Measurements from ENCODE around the gene TUT1.
A peak's percentile ranks its signal among the peaks of the same experiment; 100 is the strongest.
"Not testable (repeated sequence)": the region's sequence is repeated elsewhere in the genome, so short reads cannot be mapped to it uniquely, and the experiment has no call there.

TUT1 gene

DNA sequence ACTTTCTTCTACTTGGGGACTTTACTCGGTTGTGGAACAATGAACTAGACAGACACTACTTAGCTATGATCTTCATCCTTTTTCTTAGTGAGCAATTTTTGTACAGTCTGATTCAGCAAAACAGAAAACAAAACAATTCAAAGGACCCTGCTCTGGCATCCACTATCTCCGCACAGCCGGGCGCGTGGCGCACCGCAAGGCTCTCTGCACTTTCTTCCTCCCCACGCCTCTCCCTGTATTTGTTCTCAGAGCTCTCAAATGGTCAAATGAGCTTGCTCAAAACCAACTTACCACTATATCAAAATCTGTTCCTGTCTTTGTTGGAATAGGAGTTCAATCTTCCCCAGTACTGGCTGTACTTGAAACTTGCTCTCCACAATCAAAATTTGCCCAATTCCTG, 25.1 kb downstream of the TUT1 start:
- Histone ChIP-seq H3K27ac (ENCODE audit: low read length) (no peak overlapping the region), H3K27me3 (ENCODE audit: control insufficient read depth in 1 of 2, insufficient read depth in 2 of 2, low read length in 2 of 2) (no peaks in the 10 kb centered on the region), H3K4me3 (ENCODE audit: low read length in 2 of 2) (no peak overlapping the region), H3K36me3 (ENCODE audit: control insufficient read depth in 2 of 2, insufficient read depth in 2 of 2, low read length in 2 of 2) (peaks cover 43 to 47% of the 10 kb centered on the region in 2 donors), H3K4me1 (ENCODE audit: control insufficient read depth, insufficient read depth, low read length) (no peaks in the 10 kb centered on the region), H3K9me3 (ENCODE audit: control insufficient read depth in 2 of 2, low read length in 2 of 2) (no peaks in the 10 kb centered on the region), H3K9ac (ENCODE audit: low read length in 2 of 2) (no peak overlapping the region)

DNA sequence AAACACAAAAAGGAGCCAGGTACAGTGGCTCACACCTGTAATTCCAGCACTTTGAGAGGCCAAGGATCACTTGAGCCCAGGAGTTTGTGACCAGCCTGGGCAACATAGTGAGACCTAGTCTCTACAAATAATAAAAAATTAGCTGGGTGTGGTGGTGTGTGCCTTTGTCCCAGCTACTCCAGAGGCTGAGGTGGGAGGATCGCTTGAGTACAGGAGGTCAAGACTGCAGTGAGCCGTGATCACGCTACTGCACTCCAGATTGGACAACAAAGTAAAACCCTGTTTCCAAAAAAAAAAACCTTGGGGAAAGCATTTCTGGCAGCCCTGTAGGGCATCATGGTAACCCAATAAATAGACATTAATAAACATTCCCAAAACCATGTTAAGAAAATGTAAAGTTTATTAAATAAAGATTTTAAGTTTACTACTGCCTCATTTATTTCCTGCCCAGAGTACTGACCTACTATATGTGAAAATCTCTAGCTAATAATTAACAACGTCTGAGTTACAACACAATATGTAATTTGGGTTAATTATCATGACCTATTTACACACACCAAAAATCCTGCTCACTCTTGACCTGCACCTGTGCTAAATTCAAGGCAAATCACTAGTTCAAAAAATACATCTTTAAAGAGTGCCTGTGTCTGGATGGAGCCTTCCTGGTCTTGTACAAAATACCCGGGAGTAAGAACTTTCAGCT, 26.1 kb downstream of the TUT1 start:
- Histone ChIP-seq H3K9ac (ENCODE audit: low read length in 2 of 2) (no peak overlapping the region), H3K36me3 (ENCODE audit: control insufficient read depth in 2 of 2, insufficient read depth in 2 of 2, low read length in 2 of 2) (peaks cover 34 to 38% of the 10 kb centered on the region in 2 donors), H3K9me3 (ENCODE audit: control insufficient read depth in 2 of 2, low read length in 2 of 2) (no peaks in the 10 kb centered on the region), H3K4me3 (ENCODE audit: low read length in 2 of 2) (no peak overlapping the region), H3K27me3 (ENCODE audit: control insufficient read depth in 1 of 2, insufficient read depth in 2 of 2, low read length in 2 of 2) (no peaks in the 10 kb centered on the region), H3K27ac (ENCODE audit: low read length) (no peak overlapping the region), H3K4me1 (ENCODE audit: control insufficient read depth, insufficient read depth, low read length) (peaks cover 8% of the 10 kb centered on the region)

DNA sequence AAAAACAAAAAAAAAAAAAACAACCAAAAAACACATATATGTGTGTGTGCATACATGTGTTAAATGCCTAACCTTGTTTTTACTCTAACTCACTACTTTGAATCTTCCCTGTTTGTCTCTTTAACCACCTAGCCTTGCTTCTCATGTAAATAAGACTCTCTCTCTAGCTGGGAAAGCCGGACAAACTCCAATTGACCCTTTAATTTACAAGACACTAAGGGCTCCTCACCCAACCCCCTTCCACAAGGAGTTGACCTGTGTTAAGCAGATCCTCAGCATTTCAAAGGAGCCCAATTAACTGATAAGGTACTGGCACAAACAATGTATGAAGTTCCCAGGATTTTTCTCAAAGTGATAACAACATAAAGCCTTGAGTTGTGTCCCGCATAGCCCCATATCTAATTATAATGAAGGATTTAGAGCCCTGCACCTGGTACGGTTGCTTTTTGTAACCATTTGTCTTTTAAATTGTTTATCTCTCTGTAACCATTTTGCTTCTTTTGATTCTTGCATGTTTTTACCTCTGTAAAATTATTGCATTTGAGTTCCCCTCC, 29.6 kb downstream of the TUT1 start:
- H3K36me3 ChIP-seq (ENCODE audit: control insufficient read depth in 2 of 2, insufficient read depth in 2 of 2, low read length in 2 of 2): peaks cover 31 to 38% of the 10 kb centered on the region in 2 donors
- H3K4me3 ChIP-seq (ENCODE audit: low read length in 2 of 2); H3K27me3 ChIP-seq (ENCODE audit: control insufficient read depth in 1 of 2, insufficient read depth in 2 of 2, low read length in 2 of 2); H3K9ac ChIP-seq (ENCODE audit: low read length in 2 of 2); H3K9me3 ChIP-seq (ENCODE audit: control insufficient read depth in 2 of 2, low read length in 2 of 2); H3K27ac ChIP-seq (ENCODE audit: low read length): not testable (repeated sequence)
- peaks cover 25% of the 10 kb centered on the region for H3K4me1 ChIP-seq (ENCODE audit: control insufficient read depth, insufficient read depth, low read length)

DNA sequence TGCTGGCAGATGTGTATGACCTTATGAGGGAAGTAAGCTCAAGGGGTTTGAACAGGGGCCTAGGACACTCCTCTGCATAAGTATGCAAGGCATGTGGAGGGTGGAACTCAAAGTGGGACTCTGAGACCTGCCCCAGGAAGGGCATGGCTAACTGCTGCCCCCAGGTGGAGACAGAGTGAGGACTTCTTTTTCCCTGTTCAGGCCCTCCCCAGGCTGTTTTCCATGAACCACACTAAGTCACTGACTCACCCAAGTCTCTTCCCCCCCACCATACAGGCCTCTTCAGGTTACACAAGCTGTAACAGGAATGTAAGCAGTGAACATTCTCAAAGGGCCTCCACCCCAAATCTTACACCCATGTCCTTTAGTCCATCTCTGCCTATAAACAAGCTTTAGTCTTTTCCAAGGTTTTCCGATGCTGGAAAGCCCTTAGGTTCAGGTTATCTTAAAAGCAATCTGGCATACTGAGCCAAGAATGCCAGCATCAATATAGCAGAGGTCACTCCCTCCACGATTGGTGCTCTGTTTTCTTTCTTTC, 30.7 kb downstream of the TUT1 start:
- peak overlapping the region in 1 of 2 donors; percentile 68 for H3K9ac ChIP-seq (ENCODE audit: low read length in 2 of 2)
- peaks cover 28 to 29% of the 10 kb centered on the region in 2 donors for H3K36me3 ChIP-seq (ENCODE audit: control insufficient read depth in 2 of 2, insufficient read depth in 2 of 2, low read length in 2 of 2)
- peak overlapping the region in 1 of 2 donors; percentile 29 for H3K4me3 ChIP-seq (ENCODE audit: low read length in 2 of 2)
- H3K27ac ChIP-seq (ENCODE audit: low read length): peak overlapping the region; percentile 71
- peaks cover 36% of the 10 kb centered on the region for H3K4me1 ChIP-seq (ENCODE audit: control insufficient read depth, insufficient read depth, low read length)
- H3K9me3 ChIP-seq (ENCODE audit: control insufficient read depth in 2 of 2, low read length in 2 of 2): no peaks in the 10 kb centered on the region
- no peaks in the 10 kb centered on the region for H3K27me3 ChIP-seq (ENCODE audit: control insufficient read depth in 1 of 2, insufficient read depth in 2 of 2, low read length in 2 of 2)

DNA sequence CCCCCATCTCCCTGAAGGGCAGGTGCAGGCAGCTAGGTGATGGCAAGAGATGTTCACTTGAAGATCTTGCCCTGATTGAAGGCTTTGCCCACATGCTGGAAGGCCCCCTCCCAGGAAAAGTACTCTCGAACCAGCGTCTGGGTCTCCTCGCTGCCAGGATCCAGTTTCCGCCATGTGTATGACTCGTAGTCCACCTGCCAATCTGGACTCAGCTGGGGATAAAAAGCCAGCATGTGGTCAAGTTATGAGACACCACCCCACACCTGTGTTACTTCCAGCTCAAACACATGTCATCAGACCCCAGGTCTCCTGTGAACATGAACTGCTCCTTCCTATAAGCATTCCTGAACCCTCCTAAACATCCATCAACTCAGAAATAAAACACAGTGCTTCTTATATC, 31.7 kb downstream of the TUT1 start:
- Histone ChIP-seq H3K4me1 (ENCODE audit: control insufficient read depth, insufficient read depth, low read length) (peaks cover 42% of the 10 kb centered on the region), H3K9ac (ENCODE audit: low read length in 2 of 2) (peak overlapping the region in 1 of 2 donors; percentile 14), H3K27ac (ENCODE audit: low read length) (peak overlapping the region; percentile 71), H3K36me3 (ENCODE audit: control insufficient read depth in 2 of 2, insufficient read depth in 2 of 2, low read length in 2 of 2) (peaks cover 25 to 26% of the 10 kb centered on the region in 2 donors)
- H3K9me3 ChIP-seq (ENCODE audit: control insufficient read depth in 2 of 2, low read length in 2 of 2); H3K27me3 ChIP-seq (ENCODE audit: control insufficient read depth in 1 of 2, insufficient read depth in 2 of 2, low read length in 2 of 2); H3K4me3 ChIP-seq (ENCODE audit: low read length in 2 of 2): not testable (repeated sequence)

DNA sequence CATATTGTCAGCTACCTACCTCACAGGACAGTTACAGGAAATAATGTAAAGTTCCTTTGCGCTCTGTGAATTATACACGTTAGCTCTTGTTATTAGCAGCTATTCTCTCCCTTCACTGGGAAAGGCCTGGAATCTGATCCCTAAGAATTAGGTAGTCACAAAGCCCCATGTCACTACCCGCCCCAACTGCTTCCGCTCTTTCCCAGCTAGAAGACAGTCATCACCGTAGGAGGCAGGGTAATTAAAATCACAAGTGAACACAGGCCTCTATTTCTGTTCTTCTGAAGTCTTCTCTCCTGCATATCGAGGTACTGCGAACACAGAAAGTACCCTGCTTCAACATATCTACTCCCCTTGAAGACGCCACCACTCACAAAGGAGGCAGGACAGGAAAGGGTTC, 32.1 kb downstream of the TUT1 start:
- Histone ChIP-seq H3K9ac (ENCODE audit: low read length in 2 of 2) (no peak overlapping the region), H3K9me3 (ENCODE audit: control insufficient read depth in 2 of 2, low read length in 2 of 2) (no peaks in the 10 kb centered on the region), H3K27ac (ENCODE audit: low read length) (peak overlapping the region; percentile 71), H3K36me3 (ENCODE audit: control insufficient read depth in 2 of 2, insufficient read depth in 2 of 2, low read length in 2 of 2) (peaks cover 25 to 26% of the 10 kb centered on the region in 2 donors), H3K4me3 (ENCODE audit: low read length in 2 of 2) (no peak overlapping the region), H3K27me3 (ENCODE audit: control insufficient read depth in 1 of 2, insufficient read depth in 2 of 2, low read length in 2 of 2) (no peaks in the 10 kb centered on the region), H3K4me1 (ENCODE audit: control insufficient read depth, insufficient read depth, low read length) (peaks cover 46% of the 10 kb centered on the region)

DNA sequence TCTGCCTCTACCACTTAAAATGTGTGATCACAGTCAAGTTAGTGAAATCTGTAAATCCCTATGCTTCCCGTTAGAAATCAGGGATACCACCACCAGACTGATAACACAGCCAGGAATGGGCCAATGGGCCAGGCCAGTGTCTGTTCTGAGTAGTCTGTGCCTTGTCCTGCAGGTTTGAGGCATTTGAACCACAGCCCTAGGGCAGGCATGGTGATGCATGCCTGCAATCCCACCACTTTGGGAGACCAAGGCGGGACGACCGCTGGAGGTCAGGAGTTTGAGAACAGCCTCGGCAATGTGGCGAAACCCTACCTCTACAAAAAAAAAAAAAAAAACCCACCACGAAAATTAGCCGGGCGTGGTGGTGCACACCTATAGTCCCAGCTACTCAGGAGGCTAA, 32.7 kb downstream of the TUT1 start:
- Histone ChIP-seq H3K4me1 (ENCODE audit: control insufficient read depth, insufficient read depth, low read length) (peaks cover 51% of the 10 kb centered on the region), H3K36me3 (ENCODE audit: control insufficient read depth in 2 of 2, insufficient read depth in 2 of 2, low read length in 2 of 2) (peaks cover 22 to 24% of the 10 kb centered on the region in 2 donors), H3K27me3 (ENCODE audit: control insufficient read depth in 1 of 2, insufficient read depth in 2 of 2, low read length in 2 of 2) (no peaks in the 10 kb centered on the region), H3K27ac (ENCODE audit: low read length) (peak overlapping the region; percentile 24), H3K9me3 (ENCODE audit: control insufficient read depth in 2 of 2, low read length in 2 of 2) (no peaks in the 10 kb centered on the region), H3K9ac (ENCODE audit: low read length in 2 of 2) (no peak overlapping the region), H3K4me3 (ENCODE audit: low read length in 2 of 2) (no peak overlapping the region)

DNA sequence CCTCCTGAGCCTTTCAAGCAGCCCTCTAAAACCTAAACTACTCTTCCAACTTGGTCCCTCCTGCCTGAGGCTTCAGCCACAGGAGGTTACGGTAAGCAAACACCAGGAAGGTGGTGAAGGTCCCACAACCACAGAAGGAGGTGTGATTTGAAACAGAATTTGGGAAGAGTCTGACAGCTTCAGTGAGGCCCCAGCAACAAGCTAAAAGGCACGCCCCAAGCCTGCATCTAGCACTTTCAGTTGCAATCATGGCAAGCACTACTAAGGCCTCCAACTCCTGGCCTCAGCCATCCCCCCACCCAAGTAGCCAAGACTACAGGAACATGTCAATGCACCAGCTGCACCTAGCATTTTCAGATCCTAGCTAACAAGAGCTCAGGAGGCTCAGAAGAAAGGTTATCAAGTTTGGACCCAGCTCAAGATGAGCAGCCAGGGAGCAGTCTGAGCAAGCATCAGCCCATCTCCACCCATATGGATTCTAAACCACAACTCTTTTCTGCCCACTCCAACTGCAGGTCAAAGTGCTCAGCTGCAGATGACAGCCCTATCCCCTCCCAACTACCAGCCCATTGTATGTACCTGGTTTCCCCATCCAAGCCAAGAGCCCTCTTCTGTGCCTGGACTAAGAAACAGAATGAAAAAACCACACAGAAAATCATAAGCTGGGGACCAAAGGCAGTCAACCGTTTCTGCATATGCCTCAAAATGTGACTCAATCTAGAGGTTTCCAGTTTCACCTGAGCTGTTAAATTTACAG, 34.3 kb downstream of the TUT1 start:
- peak overlapping the region; percentile 99 for H3K27ac ChIP-seq (ENCODE audit: low read length)
- peaks cover 16% of the 10 kb centered on the region in 2 donors for H3K36me3 ChIP-seq (ENCODE audit: control insufficient read depth in 2 of 2, insufficient read depth in 2 of 2, low read length in 2 of 2)
- peaks cover 68% of the 10 kb centered on the region for H3K4me1 ChIP-seq (ENCODE audit: control insufficient read depth, insufficient read depth, low read length)
- no peaks in the 10 kb centered on the region for H3K9me3 ChIP-seq (ENCODE audit: control insufficient read depth in 2 of 2, low read length in 2 of 2)
- H3K27me3 ChIP-seq (ENCODE audit: control insufficient read depth in 1 of 2, insufficient read depth in 2 of 2, low read length in 2 of 2): no peaks in the 10 kb centered on the region
- H3K4me3 ChIP-seq (ENCODE audit: low read length in 2 of 2): peak overlapping the region in 1 of 2 donors; percentile 65
- peak overlapping the region in 1 of 2 donors; percentile 51 for H3K9ac ChIP-seq (ENCODE audit: low read length in 2 of 2)

DNA sequence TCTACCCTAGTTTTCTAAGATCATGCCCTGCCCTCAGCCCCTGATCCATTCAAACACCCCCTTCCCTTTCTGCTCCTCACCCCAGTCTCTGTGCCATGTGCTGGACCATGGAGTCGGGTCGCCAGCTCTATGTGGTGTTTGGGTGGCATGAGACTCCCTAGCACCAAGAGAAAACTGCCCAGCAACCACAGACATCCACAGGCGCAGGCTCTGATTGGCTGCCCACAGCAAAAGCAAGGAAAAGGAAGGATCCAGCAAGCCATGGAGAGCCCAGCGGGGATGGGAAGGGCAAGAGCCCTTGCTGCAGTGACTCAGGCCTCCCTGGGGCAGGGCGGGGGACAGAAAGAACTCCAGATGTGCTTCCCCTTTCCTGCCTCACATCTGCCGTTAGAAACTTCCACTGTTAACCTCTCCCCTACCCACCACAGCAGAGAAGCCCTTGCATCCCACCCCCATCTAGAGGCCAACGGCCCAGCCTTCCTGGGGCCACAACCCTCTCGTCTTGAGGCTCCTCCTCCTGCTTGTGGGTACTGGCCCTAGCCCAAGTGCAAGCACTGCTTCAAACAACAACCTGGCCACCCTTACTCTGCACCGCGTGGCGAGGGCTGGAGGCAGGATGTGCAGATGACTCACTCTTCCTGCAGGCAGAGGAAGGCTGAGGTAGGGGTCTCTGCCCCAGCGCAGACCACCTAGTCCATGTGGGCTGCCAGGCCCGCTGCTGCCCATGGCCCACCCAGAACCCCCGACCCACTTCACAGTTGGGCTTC, 35.0 kb downstream of the TUT1 start:
- peak overlapping the region; percentile 99 for H3K27ac ChIP-seq (ENCODE audit: low read length)
- no peaks in the 10 kb centered on the region for H3K9me3 ChIP-seq (ENCODE audit: control insufficient read depth in 2 of 2, low read length in 2 of 2)
- peak overlapping the region; percentile 39 to 65 for H3K4me3 ChIP-seq (ENCODE audit: low read length in 2 of 2)
- H3K27me3 ChIP-seq (ENCODE audit: control insufficient read depth in 1 of 2, insufficient read depth in 2 of 2, low read length in 2 of 2): no peaks in the 10 kb centered on the region
- H3K9ac ChIP-seq (ENCODE audit: low read length in 2 of 2): peak overlapping the region; percentile 42 to 51
- H3K36me3 ChIP-seq (ENCODE audit: control insufficient read depth in 2 of 2, insufficient read depth in 2 of 2, low read length in 2 of 2): peaks cover 13 to 15% of the 10 kb centered on the region in 2 donors
- peaks cover 74% of the 10 kb centered on the region for H3K4me1 ChIP-seq (ENCODE audit: control insufficient read depth, insufficient read depth, low read length)

DNA sequence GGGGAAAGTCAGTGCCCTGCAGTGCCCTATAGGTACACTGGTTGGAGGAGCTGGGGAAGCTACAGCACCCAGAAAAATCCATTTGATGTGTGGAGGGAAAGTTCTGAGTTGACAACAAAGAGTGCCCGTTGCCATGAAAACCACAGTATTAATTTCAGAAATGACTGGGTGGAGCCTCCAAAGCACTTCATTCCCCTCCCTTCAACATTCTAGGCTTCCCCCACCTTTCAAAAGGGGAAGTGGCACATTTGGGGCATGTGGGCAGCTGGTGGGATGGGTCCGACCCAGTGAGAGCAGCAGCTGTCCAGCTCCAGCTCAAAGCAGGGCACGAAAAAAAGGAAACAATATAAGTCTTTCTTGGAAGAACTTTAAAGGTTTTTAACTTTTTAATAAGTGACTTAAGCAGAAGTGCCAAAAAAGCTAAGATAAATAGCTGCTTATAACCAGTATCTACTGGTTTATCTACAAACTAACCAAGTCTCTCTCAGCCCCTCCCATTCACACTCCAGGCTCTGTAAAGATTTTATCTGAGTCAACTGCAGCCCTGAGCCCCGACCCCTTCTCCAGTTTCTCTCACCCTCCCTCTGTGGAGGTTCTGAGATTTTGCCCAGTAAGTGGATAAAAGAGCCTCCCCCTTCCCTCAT, 35.7 kb downstream of the TUT1 start:
- peaks cover 76% of the 10 kb centered on the region for H3K4me1 ChIP-seq (ENCODE audit: control insufficient read depth, insufficient read depth, low read length)
- peaks cover 13 to 15% of the 10 kb centered on the region in 2 donors for H3K36me3 ChIP-seq (ENCODE audit: control insufficient read depth in 2 of 2, insufficient read depth in 2 of 2, low read length in 2 of 2)
- no peaks in the 10 kb centered on the region for H3K9me3 ChIP-seq (ENCODE audit: control insufficient read depth in 2 of 2, low read length in 2 of 2)
- H3K9ac ChIP-seq (ENCODE audit: low read length in 2 of 2): peak overlapping the region; percentile 42 to 51
- peak overlapping the region; percentile 39 to 65 for H3K4me3 ChIP-seq (ENCODE audit: low read length in 2 of 2)
- H3K27me3 ChIP-seq (ENCODE audit: control insufficient read depth in 1 of 2, insufficient read depth in 2 of 2, low read length in 2 of 2): no peaks in the 10 kb centered on the region
- peak overlapping the region; percentile 99 for H3K27ac ChIP-seq (ENCODE audit: low read length)

Data from stomach smooth muscle (tissue), 2 donors.